Right atrium auricular region (tissue), 2 donors: ENCODE results near the gene SRSF7. TPM values are rescaled to one million over a fixed set of nuclear protein-coding genes. Genes with fewer than 3 reads are reported as not detected.
"Not testable (repeated sequence)": the region's sequence is repeated elsewhere in the genome, so short reads cannot be mapped to it uniquely, and the experiment has no call there.

Experiments
- DNase-seq: peaks from one replicate; pipeline ENCODE4 v3.0.0-alpha.2; 2019; ENCODE audit warnings: low spot score
- H3K27ac ChIP-seq, 2 donors: fragments of 200-600 bp; sonication (generic); 1 replicate in 1 of 2; 2 replicates in 1 of 2; pipeline ENCODE4 v1.5.1; 2016 to 2019
- H3K27me3 ChIP-seq, 2 donors: fragments of 200-600 bp; sonication (generic); one replicate each; pipeline versions ENCODE4 v1.5.1 to v1.6.0; 2017 to 2019
- H3K36me3 ChIP-seq: fragments of 200-600 bp; sonication (generic); one replicate; pipeline ENCODE4 v1.5.1; 2016
- H3K4me1 ChIP-seq, 2 donors: fragments of 200-600 bp; sonication (generic); one replicate each; pipeline versions ENCODE4 v1.5.1 to v1.6.0; 2017 to 2019
- H3K4me3 ChIP-seq, 2 donors: fragments of 200-600 bp; sonication (generic); 1 replicate in 1 of 2; 2 replicates in 1 of 2; pipeline ENCODE4 v1.5.1; 2017 to 2019; ENCODE audit warnings: mild to moderate bottlenecking in 1 of 2, moderate library complexity in 1 of 2
- H3K9me3 ChIP-seq, 2 donors: fragments of 200-600 bp; sonication (generic); one replicate each; pipeline ENCODE4 v1.5.1; 2019
- total RNA-seq, 2 donors: library from RNA; depleted of rRNA; stranded (reverse); fragments of >200 nt; gene quantifications; one replicate each; pipeline ENCODE4 v1.1.0, GENCODE V29; 2016
- TF ChIP-seq, protein P1 (sequence below), 2 donors: fragments of 200-600 bp; sonication (generic); IDR thresholded peaks; one replicate each; pipeline ENCODE4 v1.5.1; 2019; ENCODE audit warnings: antibody characterized with exemption in 2 of 2

SRSF7 gene
- total RNA-seq, 2 donors from 2014 or later = 32.1 to 44.3 TPM

DNA sequence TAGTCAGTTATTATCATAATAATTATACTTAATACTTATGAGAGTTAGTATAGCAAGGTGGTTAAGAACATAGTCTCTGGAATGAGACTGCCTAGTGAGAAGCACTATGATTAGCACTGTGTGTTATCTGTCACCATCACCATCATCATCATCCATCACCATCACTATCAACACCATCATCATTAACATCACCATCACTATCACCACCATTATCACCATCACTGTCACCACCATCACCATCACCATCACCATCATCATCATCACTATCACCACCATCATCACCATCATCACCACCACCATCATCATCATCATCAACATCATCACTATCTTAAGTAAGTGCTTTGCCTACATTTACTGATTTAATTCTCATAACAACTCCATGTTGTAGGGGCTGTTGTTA lies 39.6 kb downstream of the SRSF7 start:
- TF ChIP-seq, protein P1, sequence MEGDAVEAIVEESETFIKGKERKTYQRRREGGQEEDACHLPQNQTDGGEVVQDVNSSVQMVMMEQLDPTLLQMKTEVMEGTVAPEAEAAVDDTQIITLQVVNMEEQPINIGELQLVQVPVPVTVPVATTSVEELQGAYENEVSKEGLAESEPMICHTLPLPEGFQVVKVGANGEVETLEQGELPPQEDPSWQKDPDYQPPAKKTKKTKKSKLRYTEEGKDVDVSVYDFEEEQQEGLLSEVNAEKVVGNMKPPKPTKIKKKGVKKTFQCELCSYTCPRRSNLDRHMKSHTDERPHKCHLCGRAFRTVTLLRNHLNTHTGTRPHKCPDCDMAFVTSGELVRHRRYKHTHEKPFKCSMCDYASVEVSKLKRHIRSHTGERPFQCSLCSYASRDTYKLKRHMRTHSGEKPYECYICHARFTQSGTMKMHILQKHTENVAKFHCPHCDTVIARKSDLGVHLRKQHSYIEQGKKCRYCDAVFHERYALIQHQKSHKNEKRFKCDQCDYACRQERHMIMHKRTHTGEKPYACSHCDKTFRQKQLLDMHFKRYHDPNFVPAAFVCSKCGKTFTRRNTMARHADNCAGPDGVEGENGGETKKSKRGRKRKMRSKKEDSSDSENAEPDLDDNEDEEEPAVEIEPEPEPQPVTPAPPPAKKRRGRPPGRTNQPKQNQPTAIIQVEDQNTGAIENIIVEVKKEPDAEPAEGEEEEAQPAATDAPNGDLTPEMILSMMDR (IDR thresholded peaks at IDR 0.05) = no peak
- no peaks in the 10 kb centered on the region for H3K27me3 ChIP-seq
- H3K4me3 ChIP-seq = no peak overlapping the region

DNA sequence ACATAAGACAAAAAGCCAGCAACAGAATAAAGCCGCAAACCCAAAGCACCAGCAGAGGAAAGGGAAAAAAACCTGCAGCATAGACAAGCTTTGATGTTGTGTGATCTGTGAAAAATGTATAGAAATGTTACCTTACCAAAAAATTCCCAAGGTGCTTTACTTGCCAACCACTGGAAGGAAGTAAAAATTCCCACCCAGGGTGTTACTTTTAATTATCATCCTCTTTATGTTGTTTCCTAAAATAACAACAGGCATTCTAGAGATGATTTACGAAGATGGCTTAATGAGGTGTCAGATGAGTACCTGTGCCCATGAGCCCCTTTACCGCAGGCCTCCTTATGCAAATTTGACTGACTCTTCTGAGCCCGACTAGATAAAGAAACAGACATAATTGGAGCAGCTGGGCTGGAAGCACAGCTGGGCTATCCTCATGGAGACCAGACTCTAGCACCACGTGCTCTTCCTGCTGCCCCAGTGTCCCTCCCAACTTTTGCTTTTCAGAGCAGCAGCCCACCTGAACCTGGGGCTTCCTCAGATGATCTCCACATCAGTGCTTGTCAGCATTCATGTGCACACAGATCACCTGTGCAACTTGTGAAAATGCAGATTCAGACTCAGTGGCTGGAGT lies 41.5 kb downstream of the SRSF7 start:
- Histone ChIP-seq H3K36me3 (no peaks in the 10 kb centered on the region), H3K9me3 (no peaks in the 10 kb centered on the region), H3K27ac (no peak overlapping the region), H3K4me3 (no peak overlapping the region), H3K27me3 (no peaks in the 10 kb centered on the region), H3K4me1 (no peaks in the 10 kb centered on the region)
- DNase-seq = no peak
- TF ChIP-seq, protein P1 (IDR thresholded peaks at IDR 0.05) = no peak

More for the DNA sequence above, 39.6 kb downstream of the SRSF7 start:
- Histone ChIP-seq H3K36me3 (no peaks in the 10 kb centered on the region), H3K9me3 (no peaks in the 10 kb centered on the region), H3K27ac (no peak overlapping the region), H3K4me1 (no peaks in the 10 kb centered on the region)
- no peak for DNase-seq

DNA sequence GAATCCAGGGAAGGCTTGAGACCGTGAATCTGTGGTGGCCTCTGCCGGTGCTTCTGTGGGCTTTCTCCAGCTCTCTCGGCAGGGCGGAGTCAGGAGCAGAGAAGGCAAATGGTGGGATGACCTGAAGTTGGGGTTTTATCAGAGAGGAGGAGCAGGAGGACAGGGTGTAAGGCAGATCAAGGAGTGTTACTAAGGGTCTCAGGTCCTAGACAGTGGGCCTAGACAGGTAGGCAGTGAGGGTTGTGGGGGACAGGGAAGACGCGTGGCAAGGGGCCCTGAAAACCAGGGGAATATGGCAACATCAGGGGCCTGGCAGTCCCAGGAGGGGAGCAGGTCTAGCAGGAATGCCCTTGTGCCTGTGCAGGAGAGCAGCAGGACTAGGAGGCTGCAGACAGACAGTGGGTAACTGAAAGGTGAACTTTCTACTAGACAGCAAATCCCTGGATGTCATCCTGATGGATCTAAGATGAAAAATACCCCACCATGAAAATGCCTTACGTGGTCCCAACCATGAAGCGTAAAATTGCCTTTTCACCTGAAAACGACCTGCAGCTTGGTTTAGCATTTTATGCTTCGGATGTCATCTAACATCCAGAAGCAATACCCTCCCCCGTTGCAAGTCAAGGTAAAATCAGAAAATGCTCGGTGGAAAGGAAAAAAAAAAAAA lies 42.1 kb downstream of the SRSF7 start:
- no peaks in the 10 kb centered on the region for H3K4me1 ChIP-seq
- no peaks in the 10 kb centered on the region for H3K27me3 ChIP-seq
- H3K9me3 ChIP-seq = no peaks in the 10 kb centered on the region
- DNase-seq = no peak
- no peaks in the 10 kb centered on the region for H3K36me3 ChIP-seq
- TF ChIP-seq, protein P1 (IDR thresholded peaks at IDR 0.05) = no peak
- no peak overlapping the region for H3K4me3 ChIP-seq
- no peak overlapping the region for H3K27ac ChIP-seq

DNA sequence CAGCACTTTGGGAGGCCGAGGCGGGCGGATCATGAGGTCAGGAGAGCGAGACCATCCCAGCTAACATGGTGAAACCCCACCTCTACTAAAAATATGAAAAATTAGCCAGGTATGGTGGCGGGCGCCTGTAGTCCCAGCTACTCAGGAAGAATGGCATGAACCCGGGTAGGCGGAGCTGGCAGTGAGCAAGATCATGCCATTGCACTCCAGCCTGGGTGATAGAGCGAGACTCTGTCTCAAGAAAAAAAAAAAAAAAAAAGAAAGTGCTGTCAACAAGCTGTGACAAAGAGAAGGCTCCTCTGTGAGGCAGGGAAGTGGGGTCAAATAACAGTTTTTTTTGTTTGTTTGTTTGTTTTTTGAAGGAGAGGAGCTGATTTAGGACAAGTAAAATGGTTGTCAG lies 42.7 kb downstream of the SRSF7 start:
- not testable (repeated sequence) for H3K36me3 ChIP-seq, H3K27ac ChIP-seq, H3K4me1 ChIP-seq, H3K9me3 ChIP-seq, H3K4me3 ChIP-seq, H3K27me3 ChIP-seq, DNase-seq

DNA sequence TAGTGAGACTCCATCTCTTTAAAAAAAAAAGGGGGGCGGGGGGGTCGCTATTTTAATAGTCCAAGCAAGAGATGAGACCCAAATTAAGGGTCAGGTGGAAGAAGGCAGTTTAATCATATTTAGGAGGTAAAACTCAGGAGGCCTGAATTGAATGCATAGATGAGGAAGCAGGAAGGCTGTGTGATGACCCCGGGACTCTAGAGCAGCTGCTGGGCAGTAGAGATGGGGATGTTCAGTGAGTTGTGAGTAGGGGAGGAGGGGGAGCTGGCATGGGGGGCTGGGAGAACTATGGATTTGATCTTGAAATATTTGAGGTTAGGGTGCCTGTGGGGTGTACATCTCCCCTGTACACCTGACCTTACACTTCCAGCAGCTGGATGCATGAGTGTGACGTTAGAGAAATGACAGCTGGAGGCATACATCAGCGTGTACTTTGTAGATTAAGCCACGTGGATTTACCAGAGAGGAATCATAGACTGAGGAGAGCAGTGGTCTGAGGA lies 44.3 kb downstream of the SRSF7 start:
- TF ChIP-seq, protein P1 (IDR thresholded peaks at IDR 0.05) = no peak
- H3K36me3 ChIP-seq = no peaks in the 10 kb centered on the region
- H3K4me3 ChIP-seq = no peak overlapping the region
- no peaks in the 10 kb centered on the region for H3K27me3 ChIP-seq
- DNase-seq = no peak
- no peaks in the 10 kb centered on the region for H3K4me1 ChIP-seq
- H3K27ac ChIP-seq = no peak overlapping the region
- H3K9me3 ChIP-seq = no peaks in the 10 kb centered on the region

DNA sequence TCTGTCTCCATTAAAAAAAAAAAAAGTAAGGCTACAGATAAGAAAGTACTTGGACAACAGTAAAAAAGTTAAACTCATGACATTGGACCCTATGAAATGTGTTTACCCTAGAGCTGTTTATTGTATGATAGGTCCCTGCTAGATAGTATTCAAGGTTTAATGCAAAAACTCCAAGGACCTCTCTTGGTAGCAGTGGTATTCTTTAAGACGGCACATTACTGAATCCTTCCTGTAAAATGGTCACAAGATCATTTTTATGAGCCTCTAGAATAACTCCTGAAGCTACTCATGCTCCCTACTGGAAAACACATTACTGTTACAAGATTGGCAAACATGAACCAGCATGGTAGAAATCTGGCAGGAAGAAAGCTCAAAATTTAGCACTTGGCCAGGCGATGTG lies 46.5 kb downstream of the SRSF7 start:
- TF ChIP-seq, protein P1 (IDR thresholded peaks at IDR 0.05) = no peak
- no peaks in the 10 kb centered on the region for H3K36me3 ChIP-seq
- H3K4me1 ChIP-seq = no peaks in the 10 kb centered on the region
- H3K27ac ChIP-seq = no peak overlapping the region
- no peak for DNase-seq
- H3K4me3 ChIP-seq = no peak overlapping the region
- H3K27me3 ChIP-seq = no peaks in the 10 kb centered on the region
- H3K9me3 ChIP-seq = no peaks in the 10 kb centered on the region

DNA sequence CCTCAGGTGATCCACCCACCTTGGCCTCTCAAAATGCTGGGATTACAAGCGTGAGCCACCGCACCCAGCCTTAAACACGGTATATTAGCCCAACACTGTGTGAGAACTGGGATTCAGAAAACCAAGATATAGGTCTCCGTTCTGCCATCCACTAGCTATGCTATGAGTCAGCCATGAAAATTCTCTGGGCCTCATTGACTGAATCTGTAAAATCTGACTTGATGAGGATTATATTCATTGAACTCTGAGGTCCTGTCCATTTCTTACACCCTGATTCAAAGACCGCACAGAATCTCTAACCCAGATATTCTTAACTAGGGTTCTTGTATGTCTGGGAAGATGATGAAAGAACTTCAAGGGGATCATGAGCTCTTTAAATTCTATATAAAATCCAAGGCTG lies 47.8 kb downstream of the SRSF7 start:
- not testable (repeated sequence) for DNase-seq, H3K4me3 ChIP-seq, H3K36me3 ChIP-seq, H3K27ac ChIP-seq, H3K4me1 ChIP-seq, H3K9me3 ChIP-seq, H3K27me3 ChIP-seq
